H7 (cell line): Measurements from ENCODE around the gene SUPT3H. TPM values are rescaled to one million over a fixed set of nuclear protein-coding genes. Genes with fewer than 3 reads are reported as not detected.
"Not testable (repeated sequence)": the region's sequence is repeated elsewhere in the genome, so short reads cannot be mapped to it uniquely, and the experiment has no call there.

Experiments used
- DNase-seq: peaks from one replicate; pipeline ENCODE4 v3.0.0; 2012
- H3K27me3 ChIP-seq: 2 replicates; pipeline ENCODE4 v1.6.0; 2011; ENCODE audit warnings: mild to moderate bottlenecking, low read length; ENCODE audit not compliant: control insufficient read depth, insufficient read depth
- H3K36me3 ChIP-seq: replicated peaks from 2 replicates; pipeline ENCODE4 v1.5.1; 2011; ENCODE audit warnings: low read length; ENCODE audit not compliant: control insufficient read depth, insufficient read depth
- H3K4me3 ChIP-seq: 2 replicates; pipeline ENCODE4 v1.5.1; 2011; ENCODE audit warnings: low read depth, mild to moderate bottlenecking, control low read depth, low read length, moderate library complexity; ENCODE audit not compliant: insufficient read depth
- total RNA-seq: library from RNA; depleted of rRNA; stranded (reverse); fragments of >200 nt; shearing (Covaris generic); gene quantifications from 2 replicates; pipeline ENCODE4 v1.2.3, GENCODE V29; 2014

Gene SUPT3H
- total RNA-seq, 1 experiment from 2014 or later: 13.3 TPM

DNA sequence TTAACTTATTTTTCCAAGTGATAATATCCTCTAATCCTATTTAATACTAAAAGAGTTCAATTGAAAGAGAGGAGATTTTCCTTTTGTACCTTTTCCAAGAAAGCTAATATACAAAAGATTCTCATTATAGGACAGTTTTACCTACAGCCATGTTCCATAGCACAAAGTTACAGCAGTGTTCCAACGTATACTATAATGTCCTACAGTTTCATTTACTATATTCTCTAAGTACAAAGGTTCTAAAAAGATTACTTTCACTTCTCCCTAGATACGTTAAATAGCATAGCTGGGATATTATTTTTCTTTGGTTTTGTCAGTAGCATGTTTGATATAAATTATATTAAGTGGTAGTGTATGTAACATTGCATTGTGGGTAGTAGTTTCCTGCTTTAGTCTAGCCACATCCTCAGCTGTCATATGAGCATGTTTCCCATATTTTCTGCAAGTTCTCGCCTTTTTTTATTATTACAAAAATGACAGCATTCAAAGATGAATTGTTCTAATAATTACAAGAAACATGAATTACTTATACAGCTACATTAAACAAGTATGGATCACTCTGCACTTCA, 54.0 kb downstream of the SUPT3H start:
- DNase-seq: no peak
- Histone ChIP-seq H3K27me3 (no peaks in the 10 kb centered on the region), H3K36me3 (no peaks in the 10 kb centered on the region), H3K4me3 (no peak overlapping the region)

DNA sequence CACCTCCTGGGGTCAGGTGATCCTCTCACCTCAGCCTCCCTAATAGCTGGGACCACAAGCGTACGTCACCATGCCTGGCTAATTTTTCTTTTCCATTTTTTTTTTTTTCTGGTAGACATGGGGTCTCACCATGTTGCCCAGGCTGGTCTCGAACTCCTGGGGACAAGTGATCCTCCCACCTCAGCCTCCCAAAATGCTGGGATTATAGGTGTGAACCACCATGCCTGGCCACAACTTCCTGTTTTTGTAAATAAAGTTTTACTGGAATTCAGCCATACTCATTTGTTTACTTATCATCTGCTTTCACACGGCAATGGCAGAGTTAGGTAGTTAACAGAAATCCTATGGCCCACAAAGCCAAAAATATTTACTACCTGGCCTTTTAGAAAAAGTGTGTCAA, 57.4 kb downstream of the SUPT3H start:
- Histone ChIP-seq H3K4me3 (no peak overlapping the region), H3K36me3 (no peaks in the 10 kb centered on the region), H3K27me3 (no peaks in the 10 kb centered on the region)
- DNase-seq: no peak

DNA sequence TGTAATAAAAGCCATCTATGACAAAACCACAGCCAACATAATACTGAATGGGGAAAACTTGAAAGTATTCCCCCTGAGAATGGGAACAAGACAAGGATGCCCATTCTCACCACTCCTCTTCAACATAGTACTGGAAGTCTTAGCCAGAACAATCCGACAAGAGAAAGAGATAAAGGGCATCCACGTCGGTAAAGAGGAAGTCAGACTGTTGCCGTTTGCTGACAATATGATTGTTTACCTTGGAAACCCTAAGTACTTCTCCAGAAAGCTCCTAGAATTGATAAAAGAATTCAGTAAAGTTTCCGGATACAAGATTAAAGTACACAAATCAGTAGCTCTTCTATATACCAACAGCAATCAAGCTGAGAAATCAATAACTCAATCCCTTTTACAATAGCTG, 63.6 kb downstream of the SUPT3H start:
- no peak overlapping the region for H3K4me3 ChIP-seq
- no peaks in the 10 kb centered on the region; the same call in 1 of the 2 replicates for H3K36me3 ChIP-seq
- no peak for DNase-seq
- no peaks in the 10 kb centered on the region for H3K27me3 ChIP-seq

DNA sequence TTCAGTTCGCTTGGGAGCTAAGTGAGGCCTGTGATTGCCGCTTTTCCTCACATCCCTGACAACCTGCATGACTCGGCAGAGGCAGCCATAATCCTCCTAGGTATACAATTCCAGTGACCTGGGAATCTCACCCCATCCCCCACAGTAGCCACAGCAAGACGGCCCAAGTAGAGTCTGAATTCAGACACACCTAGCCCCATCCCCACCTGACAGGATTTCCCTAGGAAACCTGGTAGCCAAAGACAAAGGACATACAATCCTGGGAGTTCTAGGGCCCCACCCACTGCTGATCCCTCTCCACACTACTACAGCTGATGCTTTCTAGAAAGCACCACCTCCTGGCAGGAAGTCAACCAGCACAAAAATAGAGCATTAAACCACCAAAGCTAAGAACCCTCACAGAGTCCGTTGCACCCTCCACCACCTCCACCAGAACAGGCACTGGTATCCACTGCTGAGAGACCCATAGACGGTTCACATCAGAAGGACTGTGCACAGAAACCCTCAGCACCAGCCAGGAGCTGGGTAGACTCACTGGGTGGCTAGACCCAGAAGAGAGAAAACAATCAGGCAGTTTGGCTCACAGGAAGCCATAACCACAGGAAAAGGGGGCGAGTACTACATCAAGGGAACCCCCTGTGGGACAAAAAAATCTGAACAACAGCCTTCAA, 67.5 kb downstream of the SUPT3H start:
- DNase-seq: no peak
- Histone ChIP-seq H3K27me3 (no peaks in the 10 kb centered on the region), H3K4me3 (no peak overlapping the region), H3K36me3 (no peaks in the 10 kb centered on the region; the same call in 1 of the 2 replicates)

DNA sequence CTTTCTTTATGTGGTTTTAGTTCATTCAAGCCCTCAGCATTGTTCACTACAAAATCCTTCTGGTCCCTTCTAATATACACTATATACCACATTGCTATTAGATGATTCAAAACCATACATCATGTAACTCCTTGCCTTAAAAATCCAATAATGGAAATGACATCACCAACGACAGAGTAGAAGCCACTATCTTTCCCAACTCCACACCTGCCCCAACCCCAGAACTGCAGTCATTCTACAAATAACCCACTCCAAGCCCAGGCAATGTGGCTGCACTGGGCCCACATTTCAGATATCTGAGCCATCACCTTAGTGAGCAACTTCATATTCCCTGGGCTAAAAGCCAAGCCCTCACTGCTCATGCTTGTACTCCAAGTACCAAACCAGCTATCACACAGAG, 72.2 kb downstream of the SUPT3H start:
- Histone ChIP-seq H3K27me3 (no peaks in the 10 kb centered on the region), H3K4me3 (no peak overlapping the region), H3K36me3 (no peaks in the 10 kb centered on the region; the same call in 1 of the 2 replicates)
- DNase-seq: no peak

DNA sequence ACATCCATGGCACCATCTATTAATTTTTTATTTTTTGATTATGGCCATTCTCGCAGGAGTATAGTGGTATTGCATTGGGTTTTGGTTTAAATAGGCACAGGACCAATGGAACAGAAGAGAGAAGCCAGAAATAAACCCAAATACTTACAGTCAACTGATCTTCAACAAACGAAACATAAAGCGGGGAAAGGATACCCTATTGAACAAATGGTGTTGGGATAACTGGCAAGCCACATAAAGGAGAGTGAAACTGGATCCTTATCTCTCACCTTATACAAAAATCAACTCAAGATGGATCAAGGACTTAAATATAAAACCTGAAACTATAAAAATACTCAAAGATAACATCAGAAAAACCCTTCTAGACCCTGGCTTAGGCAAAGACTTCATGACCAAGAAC, 74.9 kb downstream of the SUPT3H start:
- Histone ChIP-seq H3K4me3 (no peak overlapping the region), H3K36me3 (no peaks in the 10 kb centered on the region; the same call in 1 of the 2 replicates), H3K27me3 (no peaks in the 10 kb centered on the region)
- DNase-seq: no peak

DNA sequence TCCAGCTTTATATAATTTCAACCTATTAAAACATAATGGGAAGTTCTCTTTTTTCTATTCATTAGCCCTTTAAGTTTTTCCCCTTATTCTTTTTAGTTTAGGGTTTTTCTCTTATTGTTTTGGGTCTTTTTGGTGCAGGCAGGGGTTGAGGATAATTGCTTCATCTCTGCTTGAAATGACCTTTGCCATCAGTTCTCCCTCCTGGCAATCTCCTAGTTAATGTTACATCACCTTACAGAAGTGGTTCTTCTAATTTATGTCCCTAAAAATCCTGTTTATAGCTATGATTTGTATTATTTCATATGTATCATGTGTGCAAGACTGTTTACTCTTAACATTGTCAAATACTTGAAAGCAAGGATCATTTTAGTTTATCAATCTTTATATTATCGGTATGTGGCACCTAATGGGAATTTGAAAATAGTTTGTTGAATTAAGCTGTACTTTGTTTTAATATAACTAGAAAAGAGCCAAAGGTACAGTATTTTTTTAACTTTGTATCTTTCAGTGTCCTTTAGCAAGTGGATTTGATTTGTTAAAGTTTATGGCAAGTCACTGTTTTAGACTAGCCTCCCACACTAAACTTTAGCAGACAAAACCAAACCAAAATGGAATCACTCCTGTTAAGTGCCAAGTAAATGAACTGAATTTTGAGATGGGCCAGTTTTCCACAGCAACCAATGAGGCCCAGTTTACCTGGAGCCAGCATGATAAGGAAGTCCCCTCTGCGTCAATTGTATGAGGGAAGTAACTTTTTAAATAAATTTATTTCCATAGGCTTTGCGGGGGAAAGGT, 76.2 kb downstream of the SUPT3H start:
- no peak for DNase-seq
- Histone ChIP-seq H3K4me3 (no peak overlapping the region), H3K27me3 (no peaks in the 10 kb centered on the region), H3K36me3 (no peaks in the 10 kb centered on the region)

DNA sequence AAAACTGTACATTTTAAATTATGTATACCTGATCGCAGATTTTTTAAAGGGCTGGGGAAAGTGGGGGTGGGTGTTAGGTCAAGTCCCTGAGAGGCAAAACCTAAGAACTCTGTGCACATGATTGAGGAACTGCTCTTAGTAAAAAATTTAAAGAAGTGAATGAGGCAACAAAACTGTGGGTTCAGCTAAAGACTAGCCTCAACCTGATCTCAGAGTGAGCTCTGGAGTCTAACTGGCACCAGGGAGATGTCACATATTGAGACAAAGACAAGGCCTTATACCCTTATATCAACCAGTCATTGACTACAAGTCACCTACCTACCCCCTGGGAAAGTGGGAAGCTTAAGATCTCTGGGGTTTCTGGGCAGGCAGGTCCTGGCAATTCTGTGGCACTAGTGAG, 77.0 kb downstream of the SUPT3H start:
- Histone ChIP-seq H3K36me3 (no peaks in the 10 kb centered on the region), H3K4me3 (no peak overlapping the region), H3K27me3 (no peaks in the 10 kb centered on the region)
- no peak for DNase-seq

DNA sequence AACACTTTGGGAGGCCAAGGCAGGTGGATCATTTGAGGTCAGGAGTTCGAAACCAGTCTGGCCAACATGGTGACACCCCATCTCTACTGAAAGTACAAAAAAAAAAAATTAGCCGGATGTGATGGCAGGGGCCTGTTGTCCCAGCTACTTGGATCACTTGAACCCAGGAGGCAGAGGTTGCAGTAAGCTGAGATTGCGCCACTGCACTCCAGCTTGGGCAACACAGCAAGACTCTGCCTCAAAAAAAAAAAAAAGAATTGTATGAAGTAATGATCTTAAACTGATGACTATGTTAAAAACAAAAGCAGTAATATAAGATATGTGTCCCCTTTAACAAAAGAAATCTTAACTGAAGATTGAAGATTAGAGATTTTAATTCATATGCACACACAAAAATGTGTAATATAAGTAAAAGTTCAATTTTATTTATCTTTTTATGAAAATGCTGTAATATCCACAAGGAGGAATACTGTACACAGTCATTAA, 78.6 kb downstream of the SUPT3H start:
- H3K4me3 ChIP-seq: no peak overlapping the region
- no peaks in the 10 kb centered on the region for H3K36me3 ChIP-seq
- no peaks in the 10 kb centered on the region for H3K27me3 ChIP-seq
- DNase-seq: no peak

DNA sequence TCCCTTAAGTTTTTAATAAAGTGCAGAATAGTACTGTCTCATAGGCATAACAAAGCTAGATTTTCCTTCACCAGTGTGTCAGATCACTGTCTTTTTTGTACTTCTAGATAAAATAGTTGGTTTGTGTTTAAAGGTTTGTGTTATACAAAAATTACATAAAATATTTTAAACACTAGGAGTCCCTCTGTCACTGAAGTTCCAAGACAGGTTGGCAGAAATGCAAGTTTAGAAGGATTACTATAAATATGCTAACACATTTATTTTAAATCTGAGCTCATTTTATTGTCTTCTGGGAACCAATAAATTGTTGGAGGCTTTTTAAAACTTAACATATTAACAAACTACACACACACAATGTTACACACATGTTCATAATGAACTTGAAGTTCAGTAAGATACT, 80.4 kb downstream of the SUPT3H start:
- no peaks in the 10 kb centered on the region for H3K27me3 ChIP-seq
- H3K36me3 ChIP-seq: no peaks in the 10 kb centered on the region
- no peak overlapping the region for H3K4me3 ChIP-seq
- no peak for DNase-seq

DNA sequence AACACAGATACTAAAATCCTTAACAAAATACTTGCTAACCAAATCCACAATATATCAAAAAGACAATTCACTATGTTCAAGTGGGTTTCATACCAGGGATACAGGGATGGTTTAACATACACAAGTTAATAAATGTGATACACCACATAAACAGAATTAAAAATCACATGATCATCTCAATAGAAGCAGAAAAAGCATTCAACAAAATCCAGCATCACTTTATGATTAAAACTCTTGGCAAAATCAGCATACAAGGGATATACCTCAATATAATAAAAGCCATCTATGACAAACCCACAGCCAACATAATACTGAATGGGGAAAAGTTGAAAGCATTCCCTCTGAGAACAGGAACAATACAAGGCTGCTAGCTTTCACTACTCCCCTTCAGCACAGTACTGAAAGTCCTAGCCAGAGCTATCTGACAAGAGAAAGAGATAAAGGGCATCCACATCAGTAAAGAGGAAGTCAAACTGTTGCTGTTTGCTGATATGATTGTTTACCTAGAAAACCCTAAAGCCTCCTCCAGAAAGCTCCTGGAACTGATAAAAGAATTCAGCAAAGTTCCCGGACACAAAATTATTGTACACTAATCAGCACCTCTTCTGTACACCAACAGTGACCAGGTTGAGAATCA, 83.6 kb downstream of the SUPT3H start:
- not testable (repeated sequence) for DNase-seq, H3K4me3 ChIP-seq, H3K27me3 ChIP-seq

DNA sequence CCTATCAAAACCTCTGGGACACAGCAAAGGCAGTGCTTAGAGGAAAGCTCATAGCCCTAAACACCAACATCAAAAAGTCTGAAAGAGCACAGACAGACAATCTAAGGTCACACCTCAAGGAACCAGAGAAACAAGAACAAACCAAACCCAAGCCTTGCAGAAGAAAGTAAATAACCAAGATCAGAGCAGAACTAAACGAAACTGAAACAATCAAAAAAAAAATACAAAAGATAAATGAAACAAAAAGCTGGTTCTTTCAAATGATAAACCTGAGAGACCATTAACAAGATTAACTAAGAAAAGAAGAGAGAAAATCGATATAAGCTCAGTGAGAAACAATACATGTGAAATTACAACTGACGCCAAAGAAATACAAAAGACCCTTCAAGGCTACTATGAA, 84.4 kb downstream of the SUPT3H start:
- DNase-seq: no peak
- Histone ChIP-seq H3K27me3 (no peaks in the 10 kb centered on the region), H3K4me3 (no peak overlapping the region), H3K36me3 (no peaks in the 10 kb centered on the region)

More for the DNA sequence above, 83.6 kb downstream of the SUPT3H start:
- not testable (repeated sequence) for H3K36me3 ChIP-seq

DNA sequence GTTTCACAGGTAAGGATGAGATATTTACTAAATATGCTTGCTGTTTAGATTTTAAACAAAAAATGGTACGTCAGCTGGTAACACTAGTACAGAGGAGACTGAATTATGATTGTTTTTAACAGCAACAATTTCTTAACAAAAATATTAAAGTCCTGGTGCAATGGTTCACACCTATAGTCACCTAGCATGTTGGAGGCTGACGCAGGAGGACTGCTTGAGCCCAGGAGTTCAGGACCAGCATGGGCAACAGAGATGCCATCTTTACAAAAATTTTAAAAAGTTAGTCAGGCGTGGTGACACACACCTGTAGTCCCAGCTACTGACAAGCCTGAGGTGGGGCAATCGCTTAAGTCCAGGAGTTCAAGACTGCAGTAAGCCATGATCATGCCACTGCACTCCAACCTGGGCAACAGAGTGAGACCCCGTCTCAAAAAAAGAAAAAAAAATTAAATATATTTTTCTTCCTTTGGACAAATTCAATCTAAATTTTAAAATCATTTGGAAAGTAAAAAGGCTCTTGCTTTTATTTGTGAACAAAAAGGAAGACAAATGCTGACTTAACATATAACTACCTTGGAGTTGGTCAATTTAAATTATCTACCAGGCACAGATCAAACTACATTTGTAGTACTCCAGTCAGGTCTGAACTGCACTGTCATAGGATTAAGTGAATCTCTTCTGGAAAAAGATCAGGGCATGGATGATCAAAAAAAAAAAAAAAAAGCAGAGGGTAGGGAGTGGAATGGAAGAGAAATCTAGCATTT, 87.8 kb downstream of the SUPT3H start:
- no peaks in the 10 kb centered on the region for H3K36me3 ChIP-seq
- no peaks in the 10 kb centered on the region for H3K27me3 ChIP-seq
- no peak for DNase-seq
- H3K4me3 ChIP-seq: no peak overlapping the region

DNA sequence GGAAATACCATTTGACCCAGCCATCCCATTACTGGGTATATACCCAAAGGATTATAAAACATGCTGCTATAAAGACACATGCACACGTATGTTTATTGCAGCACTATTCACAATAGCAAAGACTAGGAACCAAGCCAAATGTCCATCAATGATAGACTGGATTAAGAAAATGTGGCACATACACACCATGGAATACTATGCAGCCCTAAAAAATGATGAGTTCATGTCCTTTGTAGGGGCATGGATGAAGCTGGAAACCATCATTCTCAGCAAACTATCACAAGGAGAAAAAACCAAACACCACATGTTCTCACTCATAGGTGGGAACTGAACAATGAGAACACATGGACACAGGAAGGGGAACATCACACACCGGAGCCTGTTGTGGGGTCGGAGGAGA, 91.0 kb downstream of the SUPT3H start:
- H3K36me3 ChIP-seq, DNase-seq, H3K4me3 ChIP-seq, H3K27me3 ChIP-seq: not testable (repeated sequence)
